ENCODE measurements around the gene MMP13.
A peak's percentile ranks its signal among the peaks of the same experiment; 100 is the strongest.
"Not testable (repeated sequence)": the region's sequence is repeated elsewhere in the genome, so short reads cannot be mapped to it uniquely, and the experiment has no call there.

Gene MMP13

DNA sequence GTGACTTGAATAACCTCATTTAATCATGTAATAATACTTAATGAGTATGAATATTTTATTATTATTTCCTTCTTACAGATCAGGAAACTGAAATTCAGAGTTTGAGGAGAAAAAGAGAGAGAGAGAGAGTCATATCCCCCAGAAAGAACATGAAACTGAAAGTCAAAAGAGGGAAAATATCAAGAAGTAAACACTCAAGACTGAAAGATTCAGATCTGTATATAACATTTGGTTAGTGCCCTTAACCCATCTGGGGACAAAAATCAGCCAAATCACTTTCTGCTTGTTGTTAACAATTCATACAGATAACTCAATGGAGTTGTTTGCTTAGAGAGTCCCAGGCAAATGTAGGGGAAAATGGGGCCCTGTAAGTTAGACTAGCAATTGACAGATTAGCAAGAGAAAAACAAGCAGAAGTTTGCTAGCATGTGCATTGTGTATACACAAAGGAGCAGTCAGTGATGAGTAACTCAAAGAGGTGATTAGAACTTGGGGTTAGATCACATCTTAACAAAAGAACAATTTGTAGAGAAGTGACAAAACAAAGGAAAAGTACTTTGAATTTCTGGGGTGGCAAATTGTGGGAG lies 25.9 kb upstream of the MMP13 start:
- Histone ChIP-seq H3K9ac (ENCODE audit: insufficient read length) (no peak overlapping the region), H3K36me3 (ENCODE audit: insufficient read depth, low read length) (no peaks in the 10 kb centered on the region), H3K4me3 (no peak overlapping the region), H3K9me3 (ENCODE audit: low read depth, low read length) (no peaks in the 10 kb centered on the region), H3K27ac (no peak overlapping the region)
- no peak for DNase-seq (ENCODE audit: low read depth, low spot score)
- TF ChIP-seq FOXP2 (optimal IDR thresholded peaks at IDR 0.05; ENCODE audit: control extremely low read depth, extremely low read length, insufficient read depth) (no peak), POLR2AphosphoS5 (IDR thresholded peaks at IDR 0.05; ENCODE audit: borderline replicate concordance, low read depth, low read length) (no peak), EZH2 (IDR thresholded peaks at IDR 0.05) (no peak)

DNA sequence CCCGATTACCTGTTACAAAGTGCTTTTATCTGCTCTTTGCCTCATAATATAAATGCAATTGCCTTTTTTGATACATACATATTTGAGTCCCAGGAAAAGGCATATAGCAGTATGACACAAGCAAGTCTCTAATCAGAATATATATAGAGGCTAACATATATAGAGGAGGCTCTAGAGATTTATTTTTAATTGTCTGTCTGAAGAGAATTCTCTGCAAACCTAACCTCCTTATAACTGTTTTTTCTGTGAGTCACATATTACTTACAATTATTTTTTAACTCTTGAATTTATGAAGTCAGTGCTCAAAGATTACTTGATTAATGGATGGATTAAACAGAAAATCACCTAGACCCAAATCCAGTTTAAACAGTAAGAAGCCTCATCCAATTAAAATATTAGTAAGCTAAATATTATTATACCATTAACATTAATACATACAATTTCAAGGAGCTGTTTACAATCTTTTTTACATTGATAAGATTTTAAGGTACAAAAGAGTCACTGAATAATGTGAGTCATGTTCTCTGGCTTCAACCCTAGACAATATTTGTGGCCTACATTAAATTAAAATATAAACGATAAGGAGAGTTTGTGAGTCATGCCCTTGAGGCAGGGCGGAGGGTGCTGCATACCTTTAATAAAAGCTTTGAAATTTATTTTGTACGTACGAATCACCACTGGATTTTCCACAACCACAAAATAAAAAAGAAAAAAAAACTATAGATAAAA lies 19.2 kb upstream of the MMP13 start:
- H3K27ac ChIP-seq: no peak overlapping the region
- H3K9me3 ChIP-seq (ENCODE audit: low read depth, low read length): no peaks in the 10 kb centered on the region
- no peak for DNase-seq (ENCODE audit: low read depth, low spot score)
- H3K36me3 ChIP-seq (ENCODE audit: insufficient read depth, low read length): no peaks in the 10 kb centered on the region
- TF ChIP-seq POLR2AphosphoS5 (IDR thresholded peaks at IDR 0.05; ENCODE audit: borderline replicate concordance, low read depth, low read length) (no peak), FOXP2 (optimal IDR thresholded peaks at IDR 0.05; ENCODE audit: control extremely low read depth, extremely low read length, insufficient read depth) (no peak), EZH2 (IDR thresholded peaks at IDR 0.05) (no peak)
- H3K4me3 ChIP-seq: no peak overlapping the region
- no peak overlapping the region for H3K9ac ChIP-seq (ENCODE audit: insufficient read length)

DNA sequence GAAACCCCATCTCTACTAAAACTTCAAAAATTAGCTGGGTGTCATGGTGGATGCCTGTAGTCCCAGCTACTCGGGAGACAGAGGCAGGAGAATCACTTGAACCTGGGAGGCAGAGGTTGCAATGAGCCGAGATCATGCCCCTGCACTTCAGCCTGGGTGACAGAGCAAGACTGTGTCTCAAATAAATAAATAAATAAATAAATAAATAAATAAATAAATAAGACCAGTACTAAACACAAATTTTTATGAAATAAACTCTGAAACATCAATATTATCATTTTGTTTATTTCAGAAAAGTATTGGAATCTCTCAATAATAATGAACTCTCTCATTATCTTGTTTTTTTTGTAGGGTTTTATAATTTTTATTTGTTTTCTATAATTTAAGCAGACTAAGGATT lies 18.2 kb upstream of the MMP13 start:
- H3K9ac ChIP-seq (ENCODE audit: insufficient read length); H3K9me3 ChIP-seq (ENCODE audit: low read depth, low read length); H3K36me3 ChIP-seq (ENCODE audit: insufficient read depth, low read length); DNase-seq (ENCODE audit: low read depth, low spot score); H3K27ac ChIP-seq; H3K4me3 ChIP-seq: not testable (repeated sequence)

DNA sequence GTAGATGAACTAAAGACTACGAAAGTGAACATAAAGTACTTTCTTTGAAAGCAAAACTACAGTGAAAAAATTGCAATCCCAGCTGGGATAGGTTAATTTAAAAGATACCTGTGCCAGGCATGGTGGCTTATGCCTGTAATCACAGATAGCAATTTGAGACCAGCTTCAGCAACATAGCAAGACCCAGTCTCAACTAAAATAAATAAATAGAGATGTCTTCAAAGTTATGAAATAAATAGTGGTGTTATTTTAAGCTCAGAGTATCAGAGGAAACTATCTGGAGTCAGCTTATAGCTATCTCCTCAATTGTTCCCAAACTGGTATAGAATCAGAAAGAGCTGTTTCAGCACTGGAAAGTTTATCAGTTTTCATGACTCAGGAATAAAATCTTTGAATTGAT lies 17.3 kb upstream of the MMP13 start:
- TF ChIP-seq POLR2AphosphoS5 (IDR thresholded peaks at IDR 0.05; ENCODE audit: borderline replicate concordance, low read depth, low read length): no peak
- no peak for TF ChIP-seq FOXP2 (optimal IDR thresholded peaks at IDR 0.05; ENCODE audit: control extremely low read depth, extremely low read length, insufficient read depth)
- no peak for TF ChIP-seq EZH2 (IDR thresholded peaks at IDR 0.05)
- no peak overlapping the region for H3K9ac ChIP-seq (ENCODE audit: insufficient read length)
- no peak overlapping the region for H3K27ac ChIP-seq
- H3K4me3 ChIP-seq: no peak overlapping the region
- H3K36me3 ChIP-seq (ENCODE audit: insufficient read depth, low read length): no peaks in the 10 kb centered on the region
- DNase-seq (ENCODE audit: low read depth, low spot score): no peak
- H3K9me3 ChIP-seq (ENCODE audit: low read depth, low read length): no peaks in the 10 kb centered on the region

DNA sequence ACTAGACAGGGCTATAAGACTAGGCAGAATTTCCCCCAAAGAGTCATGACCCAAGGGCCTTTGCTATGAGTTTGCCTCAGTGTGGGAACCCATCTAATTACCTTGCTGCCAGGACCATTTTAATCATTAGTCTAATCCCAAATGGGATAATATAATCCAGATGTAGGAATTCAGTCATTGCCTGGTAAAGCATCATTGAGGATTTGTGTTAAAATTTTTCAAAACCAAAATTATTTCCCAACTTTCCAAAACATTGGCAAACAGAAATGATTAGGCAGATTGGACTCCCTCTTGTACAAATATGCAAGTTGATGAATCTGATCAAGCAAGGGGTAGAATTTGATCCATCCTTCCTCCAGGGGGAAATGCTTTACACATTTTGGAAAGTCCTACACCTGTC lies 16.2 kb upstream of the MMP13 start:
- Histone ChIP-seq H3K9ac (ENCODE audit: insufficient read length) (no peak overlapping the region), H3K27ac (no peak overlapping the region), H3K36me3 (ENCODE audit: insufficient read depth, low read length) (no peaks in the 10 kb centered on the region), H3K9me3 (ENCODE audit: low read depth, low read length) (no peaks in the 10 kb centered on the region), H3K4me3 (no peak overlapping the region)
- peak; percentile 60 for DNase-seq (ENCODE audit: low read depth, low spot score)
- TF ChIP-seq FOXP2 (optimal IDR thresholded peaks at IDR 0.05; ENCODE audit: control extremely low read depth, extremely low read length, insufficient read depth): no peak
- TF ChIP-seq EZH2 (IDR thresholded peaks at IDR 0.05): no peak
- no peak for TF ChIP-seq POLR2AphosphoS5 (IDR thresholded peaks at IDR 0.05; ENCODE audit: borderline replicate concordance, low read depth, low read length)

DNA sequence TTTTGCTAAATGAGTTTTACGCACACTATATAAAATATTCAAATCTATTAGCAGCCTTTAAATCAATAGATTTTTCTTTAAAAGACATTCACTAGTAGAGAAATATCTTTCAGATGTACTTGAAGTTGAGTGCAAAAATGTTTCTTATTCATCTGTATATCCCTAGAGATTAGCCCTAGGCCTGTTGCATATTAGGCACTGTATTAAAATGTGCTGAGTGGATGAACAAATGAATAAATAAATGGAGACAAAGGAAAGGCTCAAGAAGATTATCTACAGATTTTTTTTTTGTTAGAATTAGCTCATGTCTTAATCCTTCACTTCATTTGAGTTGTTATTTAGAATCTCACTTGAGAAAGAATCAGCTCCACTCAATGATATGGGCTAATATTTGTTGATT lies 12.0 kb upstream of the MMP13 start:
- peak; percentile 68 for DNase-seq (ENCODE audit: low read depth, low spot score)
- TF ChIP-seq FOXP2 (optimal IDR thresholded peaks at IDR 0.05; ENCODE audit: control extremely low read depth, extremely low read length, insufficient read depth) (no peak), POLR2AphosphoS5 (IDR thresholded peaks at IDR 0.05; ENCODE audit: borderline replicate concordance, low read depth, low read length) (peak; percentile 32; the same call in 1 of the 2 replicates)
- no peak overlapping the region for H3K9ac ChIP-seq (ENCODE audit: insufficient read length)
- no peak overlapping the region for H3K4me3 ChIP-seq
- no peaks in the 10 kb centered on the region for H3K9me3 ChIP-seq (ENCODE audit: low read depth, low read length)
- no peak overlapping the region for H3K27ac ChIP-seq
- H3K36me3 ChIP-seq (ENCODE audit: insufficient read depth, low read length): no peaks in the 10 kb centered on the region

DNA sequence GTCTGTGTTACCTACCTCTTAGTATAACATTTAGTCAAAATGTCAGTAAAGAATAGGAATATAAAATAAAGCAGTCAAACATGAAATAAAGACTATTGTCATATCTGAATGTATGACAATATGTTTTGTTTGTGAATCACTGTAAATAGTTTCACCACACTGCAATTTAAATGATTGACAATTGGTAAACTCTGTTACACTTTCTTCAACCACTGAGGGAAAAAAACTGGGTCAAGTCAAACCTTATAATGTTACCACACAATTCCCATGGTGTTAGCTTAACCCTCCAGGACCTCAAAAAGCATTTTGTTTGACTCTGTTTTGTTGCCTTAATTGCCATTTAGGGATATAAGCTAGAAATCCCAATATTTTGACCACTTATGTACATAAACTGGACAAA lies 10.5 kb upstream of the MMP13 start:
- TF ChIP-seq EZH2 (IDR thresholded peaks at IDR 0.05): no peak
- TF ChIP-seq POLR2AphosphoS5 (IDR thresholded peaks at IDR 0.05; ENCODE audit: borderline replicate concordance, low read depth, low read length): no peak
- no peak for TF ChIP-seq FOXP2 (optimal IDR thresholded peaks at IDR 0.05; ENCODE audit: control extremely low read depth, extremely low read length, insufficient read depth)
- Histone ChIP-seq H3K36me3 (ENCODE audit: insufficient read depth, low read length) (no peaks in the 10 kb centered on the region), H3K9ac (ENCODE audit: insufficient read length) (no peak overlapping the region), H3K4me3 (no peak overlapping the region), H3K27ac (no peak overlapping the region), H3K9me3 (ENCODE audit: low read depth, low read length) (no peaks in the 10 kb centered on the region)
- no peak for DNase-seq (ENCODE audit: low read depth, low spot score)

DNA sequence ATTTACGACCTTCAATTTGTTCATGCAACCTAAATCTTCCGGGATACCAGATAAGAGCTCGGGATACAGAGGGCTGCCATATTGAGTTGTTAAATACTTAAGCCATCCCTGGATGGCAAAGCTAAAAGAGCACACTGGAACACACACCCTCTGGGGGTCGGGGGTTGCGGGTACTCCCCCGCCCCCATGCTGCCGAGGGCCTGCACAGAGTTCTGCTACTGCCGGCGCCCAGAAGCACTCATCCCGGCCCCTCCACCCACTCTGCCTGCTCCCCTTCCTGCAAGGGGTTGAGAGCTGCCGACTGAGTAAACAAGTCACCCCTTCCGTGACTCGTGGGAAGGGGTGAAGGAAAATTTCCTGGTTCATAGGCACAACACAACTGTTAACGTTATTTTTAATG lies 9.3 kb upstream of the MMP13 start:
- H3K9ac ChIP-seq (ENCODE audit: insufficient read length): no peak overlapping the region
- no peak overlapping the region for H3K27ac ChIP-seq
- no peak overlapping the region for H3K4me3 ChIP-seq
- H3K36me3 ChIP-seq (ENCODE audit: insufficient read depth, low read length): no peaks in the 10 kb centered on the region
- DNase-seq (ENCODE audit: low read depth, low spot score): no peak
- no peaks in the 10 kb centered on the region for H3K9me3 ChIP-seq (ENCODE audit: low read depth, low read length)
- TF ChIP-seq EZH2 (IDR thresholded peaks at IDR 0.05) (no peak), POLR2AphosphoS5 (IDR thresholded peaks at IDR 0.05; ENCODE audit: borderline replicate concordance, low read depth, low read length) (no peak), FOXP2 (optimal IDR thresholded peaks at IDR 0.05; ENCODE audit: control extremely low read depth, extremely low read length, insufficient read depth) (no peak)

DNA sequence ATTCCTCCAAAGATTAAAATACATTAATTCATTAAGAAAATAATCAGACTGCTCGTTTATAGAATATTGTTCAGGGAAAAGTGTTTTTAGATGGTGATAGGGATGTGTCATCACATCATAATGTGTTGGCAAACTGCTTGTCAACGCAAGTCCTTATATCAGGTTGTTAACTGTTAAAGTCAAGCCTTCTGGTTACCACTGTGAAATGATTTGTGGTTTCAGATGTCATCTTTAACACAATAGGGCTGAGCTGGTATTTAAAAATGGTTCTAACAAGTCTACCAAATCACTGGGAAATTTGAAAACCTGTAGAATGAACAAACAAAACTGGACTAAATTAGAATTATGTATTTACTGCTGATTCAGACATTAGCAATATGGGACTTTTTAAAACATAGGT lies 2.4 kb upstream of the MMP13 start:
- DNase-seq (ENCODE audit: low read depth, low spot score): no peak

More for the DNA sequence above, 2.4 kb upstream of the MMP13 start:
- Histone ChIP-seq H3K27ac (no peak overlapping the region), H3K9ac (ENCODE audit: insufficient read length) (no peak overlapping the region), H3K9me3 (ENCODE audit: low read depth, low read length) (no peaks in the 10 kb centered on the region), H3K36me3 (ENCODE audit: insufficient read depth, low read length) (no peaks in the 10 kb centered on the region), H3K4me3 (no peak overlapping the region)
- TF ChIP-seq FOXP2 (optimal IDR thresholded peaks at IDR 0.05; ENCODE audit: control extremely low read depth, extremely low read length, insufficient read depth): no peak
- no peak for TF ChIP-seq POLR2AphosphoS5 (IDR thresholded peaks at IDR 0.05; ENCODE audit: borderline replicate concordance, low read depth, low read length)
- no peak for TF ChIP-seq EZH2 (IDR thresholded peaks at IDR 0.05)

All from SK-N-MC (cell line).